Measurements from ENCODE around the gene OXCT1. TPM values are rescaled to one million over a fixed set of nuclear protein-coding genes. Genes with fewer than 3 reads are reported as not detected.

Gene OXCT1
- total and polyA plus RNA-seq, 12 donors: 3.3 to 31.9 (median 11.9) TPM

DNA sequence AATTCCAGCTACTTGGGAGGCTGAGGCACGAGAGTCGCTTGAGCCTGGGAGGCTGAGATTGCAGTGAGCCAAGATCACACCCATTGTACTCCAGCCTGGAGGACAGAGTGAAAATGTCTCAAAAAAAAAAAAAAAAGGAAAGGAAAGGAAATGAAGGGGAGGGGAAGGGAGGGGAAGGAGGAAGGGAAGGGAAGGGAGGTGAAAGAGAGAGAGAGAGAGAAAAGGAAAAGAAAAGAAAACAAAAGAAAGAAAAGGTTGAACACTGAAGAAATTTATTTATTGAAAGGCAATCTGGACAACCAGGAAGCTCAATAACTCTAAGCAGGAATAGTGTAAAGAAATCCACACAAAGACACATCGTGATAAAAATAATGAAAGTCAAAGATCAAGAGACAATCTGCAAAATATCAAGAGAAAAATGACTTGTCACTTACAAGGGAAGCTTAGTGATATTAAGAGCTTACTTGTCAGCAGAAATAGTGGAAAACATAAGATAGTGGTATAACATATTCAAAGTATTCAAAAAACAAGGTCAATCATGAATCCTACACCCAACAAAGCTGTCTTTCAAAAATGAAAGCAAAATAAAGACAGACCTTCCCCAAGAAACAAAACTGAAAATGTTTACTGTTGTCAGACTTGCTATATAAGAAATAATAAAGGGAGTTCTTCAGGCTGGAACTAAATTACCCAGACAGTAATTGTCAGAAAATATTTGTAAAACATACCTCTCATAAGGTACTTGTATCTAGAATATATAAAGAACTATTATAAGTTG lies 23.0 kb upstream of the OXCT1 start:
- DNase-seq: no peak
- Histone ChIP-seq H3K4me1 (replicated peaks in 1 of 2) (no peaks in the 10 kb centered on the region), H3K9me3 (replicated peaks in 1 of 3) (no peaks in the 10 kb centered on the region), H3K36me3 (replicated peaks in 1 of 2) (no peaks in the 10 kb centered on the region), H3K4me3 (no peak overlapping the region), H3K27ac (no peak overlapping the region), H3K27me3 (peaks cover 4% of the 10 kb centered on the region)
- TF ChIP-seq CTCF (IDR thresholded peaks at IDR 0.05): no peak
- no peak for TF ChIP-seq POLR2A (IDR thresholded peaks at IDR 0.05)
- WGBS, 4 donors: 71 to 79% (median 77%) methylated on average over 3 of the region's 3 CpGs
- intact Hi-C loops (cut with DNase I): no loop called here

- no peak for DNase-seq
- Histone ChIP-seq H3K27ac (no peak overlapping the region), H3K9me3 (replicated peaks in 1 of 3) (no peaks in the 10 kb centered on the region), H3K4me1 (replicated peaks in 1 of 2) (no peaks in the 10 kb centered on the region), H3K4me3 (no peak overlapping the region), H3K36me3 (replicated peaks in 1 of 2) (no peaks in the 10 kb centered on the region), H3K27me3 (peaks cover 4% of the 10 kb centered on the region)
- intact Hi-C loops (cut with DNase I): no loop called here
- TF ChIP-seq POLR2A (IDR thresholded peaks at IDR 0.05) (no peak), CTCF (IDR thresholded peaks at IDR 0.05) (no peak)
Measured at GRCh38 chr5:41892031-41892430, 21.8 kb upstream of the OXCT1 start.

DNA sequence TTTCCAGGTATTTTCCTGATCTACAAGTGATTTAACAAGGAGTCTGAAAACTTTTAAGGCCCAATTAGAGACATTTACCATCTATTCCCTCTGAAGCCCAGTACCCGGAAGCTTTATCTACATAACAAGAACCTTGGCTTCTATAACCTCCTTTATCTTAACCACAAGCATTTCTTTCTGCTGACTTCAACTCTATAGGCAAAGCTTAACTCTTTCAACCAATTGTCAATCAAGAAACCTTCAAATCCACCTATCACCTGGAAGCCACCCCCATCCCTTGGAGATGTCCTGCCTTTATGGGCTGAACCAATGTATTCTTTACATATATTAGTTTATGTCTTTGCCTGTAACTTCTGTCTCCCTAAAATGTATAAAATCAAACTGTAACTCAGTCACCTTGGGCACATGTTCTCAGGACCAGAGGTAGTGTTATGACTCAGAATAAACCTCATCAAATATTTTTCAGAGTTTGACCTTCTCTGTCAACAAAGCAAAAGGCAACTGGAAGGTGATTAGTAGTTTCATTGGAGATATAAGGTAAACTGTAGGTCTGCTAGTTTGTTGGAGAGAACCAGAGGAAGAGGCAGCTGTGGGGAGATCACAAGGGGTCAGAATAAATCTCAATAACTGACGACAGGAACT lies 21.0 kb upstream of the OXCT1 start:
- 53 to 58% (median 55%) methylated on average over 2 of the region's 2 CpGs for WGBS, 4 donors
- Histone ChIP-seq H3K27ac (no peak overlapping the region), H3K4me3 (no peak overlapping the region), H3K9me3 (replicated peaks in 1 of 3) (no peaks in the 10 kb centered on the region), H3K36me3 (replicated peaks in 1 of 2) (no peaks in the 10 kb centered on the region), H3K27me3 (peaks cover 4% of the 10 kb centered on the region), H3K4me1 (replicated peaks in 1 of 2) (no peaks in the 10 kb centered on the region)
- intact Hi-C loops (cut with DNase I): no loop called here
- TF ChIP-seq POLR2A (IDR thresholded peaks at IDR 0.05) (no peak), CTCF (IDR thresholded peaks at IDR 0.05) (no peak)
- no peak for DNase-seq

GRCh38 chr5:41885286-41885685 lies 15.1 kb upstream of the OXCT1 start:
- no peak for TF ChIP-seq POLR2A (IDR thresholded peaks at IDR 0.05)
- no peak for TF ChIP-seq CTCF (IDR thresholded peaks at IDR 0.05)
- H3K4me1 ChIP-seq (replicated peaks in 1 of 2): no peaks in the 10 kb centered on the region
- H3K27me3 ChIP-seq: no peaks in the 10 kb centered on the region
- H3K4me3 ChIP-seq: no peak overlapping the region
- intact Hi-C loops (cut with DNase I): no loop called here
- H3K36me3 ChIP-seq (replicated peaks in 1 of 2): no peaks in the 10 kb centered on the region
- H3K9me3 ChIP-seq (replicated peaks in 1 of 3): no peaks in the 10 kb centered on the region
- H3K27ac ChIP-seq: no peak overlapping the region
- DNase-seq: no peak
